NCI-H2107 treated with DMSO at 0.1 percent for 48 hours (cell line): Measurements from ENCODE around the gene MRPL54.
"Not testable (repeated sequence)": the region's sequence is repeated elsewhere in the genome, so short reads cannot be mapped to it uniquely, and the experiment has no call there.

Experiments used
- DNase-seq: peaks from one replicate; lab custom pipeline; 2025; ENCODE audit not compliant: unreplicated experiment; lab: John Stamatoyannopoulos, UW

MRPL54 gene

DNA sequence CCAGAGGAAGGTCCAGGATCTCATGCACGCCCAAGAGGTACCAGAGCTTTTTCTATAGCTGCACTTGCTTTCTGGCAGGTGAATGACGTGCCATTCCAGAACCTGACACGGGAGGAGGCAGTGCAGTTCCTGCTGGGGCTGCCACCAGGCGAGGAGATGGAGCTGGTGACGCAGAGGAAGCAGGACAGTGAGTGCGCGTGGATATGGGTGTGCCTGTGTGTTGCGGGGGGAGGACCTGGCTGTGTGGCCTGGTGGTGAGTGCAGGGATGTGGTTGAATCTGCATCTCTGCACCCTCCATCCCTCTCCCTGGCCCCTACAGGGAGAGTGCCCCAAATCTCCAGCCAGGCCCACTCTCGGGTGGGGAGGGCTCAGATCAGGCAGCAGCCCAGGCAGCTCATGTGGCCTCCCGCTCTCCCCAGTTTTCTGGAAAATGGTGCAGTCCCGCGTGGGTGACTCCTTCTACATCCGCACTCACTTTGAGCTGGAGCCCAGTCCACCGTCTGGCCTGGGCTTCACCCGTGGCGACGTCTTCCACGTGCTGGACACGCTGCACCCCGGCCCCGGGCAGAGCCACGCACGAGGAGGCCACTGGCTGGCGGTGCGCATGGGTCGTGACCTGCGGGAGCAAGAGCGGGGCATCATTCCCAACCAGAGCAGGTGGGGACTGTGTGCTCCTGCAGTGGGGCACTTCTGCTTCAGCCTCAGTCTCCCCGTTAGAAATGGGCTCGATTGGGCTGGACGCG, 23.8 kb upstream of the MRPL54 start:
- DNase-seq: no peak

DNA sequence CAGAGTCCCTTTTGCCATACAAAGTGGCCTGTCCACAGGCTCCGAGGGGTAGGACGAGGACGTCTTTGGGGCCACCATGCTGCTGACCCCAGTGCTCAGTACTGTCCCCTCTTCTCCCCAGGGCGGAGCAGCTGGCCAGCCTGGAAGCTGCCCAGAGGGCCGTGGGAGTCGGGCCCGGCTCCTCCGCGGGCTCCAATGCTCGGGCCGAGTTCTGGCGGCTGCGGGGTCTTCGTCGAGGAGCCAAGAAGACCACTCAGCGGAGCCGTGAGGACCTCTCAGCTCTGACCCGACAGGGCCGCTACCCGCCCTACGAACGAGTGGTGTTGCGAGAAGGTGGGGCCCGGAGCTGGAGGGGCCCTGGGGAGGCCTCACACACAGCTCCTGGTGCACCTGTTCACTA, 22.1 kb upstream of the MRPL54 start:
- DNase-seq: no peak

DNA sequence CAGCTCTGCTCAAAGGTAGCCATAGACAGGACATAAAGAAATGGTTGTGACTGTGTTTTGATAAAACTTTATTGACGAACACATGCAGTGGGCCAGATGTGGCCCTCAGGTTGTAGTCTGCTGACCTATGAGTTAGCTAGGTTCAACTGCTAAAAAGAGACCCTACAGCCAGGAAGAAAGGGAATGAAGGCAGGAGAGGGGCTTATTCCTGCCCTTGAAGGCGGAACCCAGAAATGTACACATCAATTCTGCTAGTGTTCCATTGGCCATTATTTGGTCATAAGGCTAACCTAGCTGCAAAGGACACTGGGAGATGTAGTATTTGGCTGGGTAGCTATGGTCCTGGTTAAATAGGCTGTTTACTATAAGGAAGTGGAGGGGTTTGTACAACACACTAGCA, 19.0 kb upstream of the MRPL54 start:
- DNase-seq: no peak

DNA sequence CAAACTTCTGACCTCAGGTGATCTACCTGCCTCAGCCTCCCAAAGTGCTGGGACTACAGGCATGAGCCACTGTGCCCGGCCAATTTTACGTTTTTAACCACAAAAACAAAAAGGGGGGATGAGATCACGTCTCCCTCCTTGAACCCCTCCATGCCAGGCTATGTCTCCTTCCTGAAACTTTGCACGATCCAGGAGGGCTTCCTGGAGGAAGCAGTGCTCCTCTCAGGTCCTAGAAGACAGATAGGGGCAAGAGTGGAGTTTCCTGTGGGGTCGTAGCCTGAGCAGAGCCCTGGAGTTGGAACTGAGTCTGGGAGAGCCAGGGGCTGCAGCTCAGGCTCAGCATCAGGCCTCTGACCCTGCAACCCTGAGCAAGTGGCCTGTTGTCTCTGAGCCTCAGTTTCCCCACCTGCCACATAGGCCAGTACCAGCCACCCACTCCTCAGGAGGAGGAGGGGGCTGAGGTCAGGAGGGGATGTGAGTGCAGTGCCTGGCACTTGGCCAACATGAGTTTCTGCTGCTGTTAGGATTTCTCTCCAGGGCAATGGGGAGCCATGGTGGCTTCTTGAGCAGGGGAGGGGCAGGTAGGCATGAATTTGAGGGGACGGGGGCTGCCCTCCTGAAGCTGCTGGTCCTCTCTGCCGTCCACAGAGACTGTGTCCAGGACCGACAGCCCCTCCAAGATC, 17.0 kb upstream of the MRPL54 start:
- no peak for DNase-seq

DNA sequence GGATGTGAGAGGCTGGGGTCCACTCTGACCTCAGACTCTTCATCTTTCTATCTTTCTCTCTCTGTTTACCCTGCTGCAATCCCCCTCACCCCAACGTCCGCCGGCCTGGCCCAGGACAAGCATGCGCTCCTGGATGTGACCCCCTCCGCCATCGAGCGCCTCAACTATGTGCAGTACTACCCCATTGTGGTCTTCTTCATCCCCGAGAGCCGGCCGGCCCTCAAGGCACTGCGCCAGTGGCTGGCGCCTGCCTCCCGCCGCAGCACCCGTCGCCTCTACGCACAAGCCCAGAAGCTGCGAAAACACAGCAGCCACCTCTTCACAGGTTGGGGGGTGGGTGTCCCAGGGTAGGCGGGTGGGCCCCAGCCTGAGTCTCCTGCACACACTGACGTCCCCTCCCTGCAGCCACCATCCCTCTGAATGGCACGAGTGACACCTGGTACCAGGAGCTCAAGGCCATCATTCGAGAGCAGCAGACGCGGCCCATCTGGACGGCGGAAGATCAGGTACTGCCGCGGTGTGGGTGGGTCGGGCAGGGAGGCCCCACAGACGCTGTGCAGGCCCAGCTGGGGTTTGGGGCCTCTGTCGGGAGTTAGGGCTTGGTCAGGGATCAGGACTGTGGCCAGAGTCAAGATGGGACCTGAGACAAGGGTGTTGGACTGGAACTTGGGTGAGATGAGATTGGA, 16.0 kb upstream of the MRPL54 start:
- no peak for DNase-seq

DNA sequence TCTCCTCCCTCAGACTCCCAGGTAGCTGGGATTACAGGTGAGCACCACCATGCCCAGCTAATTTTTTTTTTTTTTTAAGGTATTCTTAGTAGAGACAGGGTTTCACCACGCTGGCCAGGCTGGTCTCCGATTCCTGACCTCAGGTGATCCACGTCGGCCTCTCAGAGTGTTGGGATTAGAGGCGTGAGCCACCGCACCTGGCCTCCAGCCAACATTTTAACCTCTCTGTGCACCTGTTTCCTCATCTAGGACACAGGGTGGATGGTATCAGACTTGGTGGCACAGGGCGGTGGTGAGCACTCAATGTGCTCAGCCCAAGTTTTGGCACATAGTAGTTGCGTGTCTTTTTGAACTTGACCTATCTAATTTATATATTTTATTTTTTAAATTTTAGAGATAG, 13.5 kb upstream of the MRPL54 start:
- DNase-seq: no peak

DNA sequence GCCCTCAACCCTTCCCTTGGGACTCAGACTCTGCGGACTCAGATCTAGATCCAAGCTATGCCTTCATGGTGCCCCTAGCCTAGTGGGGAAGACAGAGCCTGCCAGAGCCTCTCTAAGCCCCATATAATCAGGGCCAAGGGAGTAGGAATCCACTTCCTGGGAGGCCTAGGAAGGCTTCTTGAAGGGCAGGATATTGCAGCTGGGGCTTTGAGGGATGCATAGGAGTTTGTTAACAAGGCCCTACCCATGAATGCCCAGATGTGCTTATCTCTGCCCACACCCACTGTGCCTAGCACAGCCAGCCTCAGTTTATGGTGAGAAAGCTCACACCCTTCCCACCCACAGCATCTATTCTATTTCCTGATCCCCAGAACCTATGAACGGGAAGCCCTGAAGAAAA, 12.3 kb upstream of the MRPL54 start:
- no peak for DNase-seq

DNA sequence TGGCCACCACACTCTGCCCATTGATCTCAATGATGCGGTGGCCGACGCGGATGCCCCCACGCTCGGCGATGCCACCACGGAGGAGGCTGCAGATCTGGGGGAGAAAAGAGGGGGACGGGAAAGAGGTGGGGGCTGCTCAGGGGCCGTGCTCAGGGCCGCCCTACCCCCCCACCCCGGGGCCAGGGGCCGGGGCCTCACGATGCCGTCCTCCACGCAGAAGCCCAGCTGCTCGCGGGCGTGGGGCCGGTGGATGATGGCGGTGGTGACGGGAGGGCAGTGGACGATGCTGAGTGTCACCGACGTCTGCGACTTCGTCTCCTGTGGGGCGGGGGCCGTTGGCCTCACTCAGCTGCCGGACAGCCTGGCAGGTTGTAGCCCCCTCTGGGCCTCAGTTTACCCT, 11.2 kb upstream of the MRPL54 start:
- DNase-seq: no peak

DNA sequence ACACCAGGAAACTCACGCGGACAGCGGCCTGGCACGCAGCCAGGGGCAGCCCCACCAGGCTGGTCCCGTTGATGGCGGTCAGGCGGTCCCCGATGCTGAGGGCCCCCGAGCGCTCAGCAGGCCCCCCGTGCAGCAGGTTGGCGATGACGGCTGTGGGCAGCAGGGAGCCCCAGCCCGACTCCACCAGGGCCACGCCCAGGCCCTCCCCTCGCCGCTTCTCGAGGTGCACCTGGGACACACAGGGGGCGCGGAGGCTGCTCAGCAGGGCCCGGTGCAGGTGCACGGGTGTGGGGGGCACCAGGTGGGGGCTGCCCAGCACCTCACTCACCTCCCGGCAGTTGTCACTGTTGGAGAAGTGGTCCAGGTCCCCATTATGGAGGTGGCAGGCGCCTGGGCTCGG, 10.0 kb upstream of the MRPL54 start:
- DNase-seq: no peak

DNA sequence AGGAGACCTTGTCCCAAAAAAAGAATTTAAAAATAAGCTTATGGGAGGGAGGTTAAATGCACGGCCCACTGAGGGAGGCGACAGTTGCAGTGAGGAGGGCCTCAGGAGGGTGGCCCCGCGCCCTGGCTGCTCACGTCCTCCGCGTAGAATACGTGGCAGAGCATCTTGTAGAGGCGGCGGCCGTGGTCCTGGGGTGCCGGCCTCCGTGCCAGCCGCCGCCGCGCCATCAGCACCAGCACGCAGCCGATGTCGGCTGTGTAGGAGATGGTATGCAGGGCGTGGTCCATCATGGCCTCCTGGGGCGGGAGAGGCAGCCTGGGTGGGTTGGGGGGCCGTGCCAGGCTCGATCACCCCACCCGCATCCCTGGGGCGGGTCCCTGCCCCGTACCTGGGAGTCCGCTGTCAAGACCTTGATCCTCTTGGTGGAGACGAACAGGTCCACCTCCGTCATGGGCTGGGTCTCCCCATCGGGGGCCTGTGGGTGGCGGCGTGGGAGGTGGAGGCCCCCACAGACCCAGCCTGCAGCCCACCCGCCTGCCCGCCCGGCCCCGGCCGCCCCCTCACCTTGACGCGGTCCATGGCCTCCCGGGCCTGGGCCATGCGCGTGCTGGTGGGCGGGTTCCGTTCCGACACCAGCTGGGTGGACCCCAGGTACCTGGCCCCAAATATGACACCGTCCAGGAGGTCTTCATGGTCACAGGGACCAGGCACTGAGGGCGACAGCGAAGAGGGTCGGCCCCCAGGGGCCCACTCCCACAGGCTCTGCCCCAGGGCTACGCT, 8.7 kb upstream of the MRPL54 start:
- DNase-seq: no peak

DNA sequence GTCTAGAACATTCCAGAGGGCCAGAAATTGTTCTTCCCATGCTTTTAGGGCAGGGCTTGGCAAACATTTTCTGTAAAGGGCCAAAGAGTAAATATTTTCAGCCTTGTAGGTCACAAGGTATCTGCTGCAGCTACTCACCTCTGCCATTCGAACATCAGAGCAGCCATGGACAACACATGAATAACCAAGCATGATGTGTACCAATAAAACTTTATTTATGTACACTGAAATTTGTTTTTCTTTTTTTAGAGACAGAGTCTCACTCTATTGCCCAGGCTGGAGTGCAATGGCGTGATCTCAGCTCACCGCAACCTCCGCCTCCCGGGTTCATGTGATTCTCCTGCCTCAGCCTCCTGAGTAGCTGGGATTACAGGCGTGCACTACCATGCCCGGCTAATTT, 4.8 kb upstream of the MRPL54 start:
- not testable (repeated sequence) for DNase-seq

DNA sequence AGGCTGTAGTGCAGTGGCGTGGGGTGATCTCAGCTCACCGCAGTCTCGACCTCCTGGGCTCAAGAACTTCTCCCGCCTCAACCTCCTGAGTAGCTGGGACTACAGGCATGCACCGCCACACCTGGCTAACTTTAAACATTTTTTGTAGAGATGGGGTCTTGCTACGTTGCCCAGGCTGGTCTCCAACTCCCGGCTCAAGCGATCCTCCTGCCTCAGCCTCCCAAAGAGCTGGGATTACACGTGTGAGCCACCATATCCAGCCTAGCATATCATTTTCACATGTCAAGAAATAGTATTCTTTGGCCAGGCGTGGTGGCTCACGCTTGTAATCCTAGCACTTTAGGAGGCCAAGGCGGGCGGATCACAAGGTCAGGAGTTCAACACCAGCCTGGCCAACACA, 4.2 kb upstream of the MRPL54 start:
- DNase-seq: not testable (repeated sequence)

DNA sequence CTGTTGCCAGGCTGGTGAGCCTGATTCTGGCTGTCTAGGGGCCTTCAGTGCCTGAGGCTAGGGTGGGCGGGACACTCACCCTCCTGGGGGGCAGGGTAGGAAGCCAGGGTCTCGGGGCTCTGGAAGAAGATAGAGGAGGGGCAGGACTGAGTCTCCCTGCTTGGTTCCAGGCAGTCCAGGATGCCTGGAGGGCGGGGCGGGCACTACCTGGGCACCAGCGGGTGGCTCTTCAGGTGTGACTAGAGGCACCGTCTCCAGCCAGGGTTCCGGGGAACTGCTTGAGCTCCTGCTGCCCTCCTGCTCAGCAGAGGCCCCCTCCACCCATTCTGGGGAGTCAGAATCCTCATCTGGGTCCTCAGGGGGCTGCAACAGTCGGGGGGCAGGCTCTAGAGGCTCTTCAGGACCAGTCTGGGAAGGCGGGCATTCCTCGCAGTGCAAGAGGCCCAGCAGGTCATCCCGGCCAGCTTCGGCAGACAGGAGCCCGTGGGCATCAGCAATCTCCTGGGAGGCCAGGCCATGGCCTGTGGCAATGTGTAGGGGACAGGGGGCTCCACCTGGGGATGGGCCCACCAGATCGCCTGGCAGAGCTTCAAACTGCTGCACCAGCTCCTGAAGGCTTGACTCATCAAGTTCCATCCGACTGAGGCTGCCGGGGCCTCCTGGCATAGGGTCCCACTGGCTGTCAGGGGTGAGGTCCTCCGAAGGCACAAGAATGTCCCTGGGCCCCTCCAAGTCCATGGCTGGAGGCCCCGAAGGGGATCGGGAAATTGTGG, 2.8 kb upstream of the MRPL54 start:
- DNase-seq: no peak

DNA sequence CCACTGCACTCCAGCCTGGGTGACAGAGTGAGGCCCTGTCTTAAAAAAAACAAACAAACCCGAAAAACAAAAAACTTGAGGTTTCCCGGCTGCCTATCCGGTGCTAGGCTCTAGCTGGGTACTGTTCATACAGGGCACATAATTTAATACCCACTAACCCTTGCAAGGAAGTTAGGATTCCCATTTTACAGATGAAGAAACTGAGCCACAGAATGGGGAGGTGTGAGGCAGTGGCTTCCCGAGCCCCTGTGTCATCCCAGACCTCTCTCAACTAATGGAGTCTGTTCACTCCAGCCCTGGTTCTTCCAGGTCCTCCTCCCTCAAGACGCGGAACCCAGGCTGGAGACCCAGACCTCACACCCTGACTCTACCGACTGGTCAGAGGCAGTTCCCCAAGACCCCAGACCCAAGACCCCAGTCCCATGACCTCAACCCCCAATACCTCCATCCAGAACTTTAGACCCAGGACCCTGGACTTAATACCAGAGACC, 1.6 kb upstream of the MRPL54 start:
- peak; percentile 2 for DNase-seq

DNA sequence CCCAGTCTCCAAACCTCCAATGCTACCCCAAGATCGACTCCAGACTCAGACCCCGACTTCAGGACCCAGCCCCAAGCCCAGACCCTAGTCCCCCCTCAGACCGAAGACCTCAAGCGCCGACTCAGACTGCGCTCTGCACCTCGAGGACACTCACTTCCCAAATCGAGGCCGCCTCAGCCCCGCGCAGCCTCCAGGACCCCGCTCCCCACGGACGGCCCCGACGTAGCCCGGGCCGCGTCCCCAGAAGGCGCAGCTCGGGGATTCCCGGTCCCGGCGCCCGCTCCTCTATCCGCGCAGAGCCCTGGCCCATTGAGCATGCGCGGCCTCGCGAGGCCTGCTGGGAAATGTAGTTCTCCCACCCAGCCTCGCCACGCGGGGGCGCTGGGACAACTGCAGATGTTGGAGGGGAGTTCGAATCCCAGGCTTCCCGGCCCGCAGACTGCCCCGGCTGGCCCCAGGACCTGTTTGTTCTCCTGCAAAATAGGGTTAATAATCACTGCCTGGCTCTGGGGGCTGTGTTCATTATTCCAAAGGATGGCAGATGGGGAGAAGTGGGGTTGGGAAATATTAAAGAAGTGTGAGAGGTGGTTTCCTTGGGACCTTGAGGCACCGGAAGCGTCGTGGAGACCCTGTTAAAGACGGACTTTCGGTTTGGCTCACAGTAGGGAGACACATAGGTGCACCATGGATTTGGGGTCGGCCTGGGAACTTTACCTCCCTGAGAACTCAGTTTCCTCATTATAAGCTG, 926 bp upstream of the MRPL54 start, which contains the start of gene APBA3:
TSS of gene APBA3 (minus strand) at position 311 of the 748 bp plus-strand sequence. CDS start 1,428 bp downstream, outside the sequence.
- peak; percentile 48 for DNase-seq

DNA sequence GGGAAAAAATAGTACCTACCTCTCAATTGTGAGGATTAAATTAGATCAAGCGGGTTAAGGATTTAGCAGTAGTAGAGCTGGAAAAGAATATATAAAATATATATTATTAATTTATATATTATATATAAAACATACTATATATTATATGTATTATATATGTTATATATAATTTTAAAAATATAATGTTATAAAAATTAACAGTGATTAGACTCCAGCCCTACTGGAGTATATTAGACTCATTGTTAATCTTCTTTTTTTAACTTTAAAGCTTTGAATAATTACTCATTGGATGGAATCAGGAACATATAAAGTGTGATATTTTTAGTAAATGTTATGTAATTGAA, 380 bp upstream of the MRPL54 start:
- no peak for DNase-seq

DNA sequence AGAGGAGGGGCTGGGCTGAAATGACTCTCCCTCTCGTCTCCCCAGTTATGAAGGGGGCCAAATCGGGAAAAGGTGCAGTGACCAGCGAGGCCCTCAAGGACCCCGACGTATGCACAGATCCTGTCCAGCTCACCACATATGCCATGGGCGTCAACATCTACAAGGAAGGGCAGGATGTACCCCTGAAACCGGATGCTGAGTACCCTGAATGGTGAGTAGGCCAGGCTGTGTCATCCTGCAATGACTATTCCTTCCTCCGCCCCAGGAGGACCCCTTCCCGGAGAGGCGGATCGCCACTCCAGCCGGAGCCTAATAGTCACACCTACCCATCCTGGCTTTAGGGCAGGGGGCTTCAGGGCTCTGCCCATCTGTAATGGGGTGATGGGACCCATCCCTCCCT, 2.6 kb downstream of the MRPL54 start:
- no peak for DNase-seq

DNA sequence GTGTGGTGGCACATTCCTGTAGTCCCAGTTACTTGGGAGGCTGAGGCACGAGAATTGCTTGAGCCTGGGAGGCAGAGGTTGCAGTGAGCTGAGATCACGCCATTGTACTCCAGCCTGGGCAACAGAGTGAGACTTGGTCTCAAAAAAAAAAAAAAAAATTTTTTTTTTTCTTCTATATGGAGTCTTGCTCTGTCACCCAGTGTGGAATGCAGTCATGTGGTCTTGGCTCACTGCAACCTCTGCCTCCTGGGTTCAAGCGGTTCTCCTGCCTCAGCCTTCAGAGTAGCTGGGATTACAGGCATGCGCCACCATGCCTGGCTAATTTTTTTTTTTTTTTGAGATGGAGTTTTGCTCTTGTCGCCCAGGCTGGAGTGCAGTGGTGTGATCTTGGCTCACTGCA, 3.3 kb downstream of the MRPL54 start:
- not testable (repeated sequence) for DNase-seq

DNA sequence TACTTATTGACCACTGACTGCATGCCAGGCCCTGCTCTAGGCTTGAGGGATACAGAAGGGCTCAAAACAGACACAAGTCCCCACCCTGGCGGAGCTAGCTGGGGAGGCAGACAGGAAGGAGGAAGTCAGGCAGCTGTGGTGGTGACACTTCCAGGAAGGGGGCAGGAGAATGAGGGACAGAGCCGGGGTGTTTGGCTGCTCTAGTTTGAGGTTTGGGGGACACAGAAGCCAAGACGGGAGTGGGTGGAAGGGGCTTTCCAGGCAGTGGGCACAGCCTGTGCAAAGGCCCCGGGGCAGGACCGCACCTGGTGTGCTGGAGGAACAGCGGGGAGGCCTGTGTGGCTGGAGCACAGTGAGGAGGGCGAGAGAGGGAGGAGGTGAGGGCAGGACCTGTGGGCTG, 4.0 kb downstream of the MRPL54 start:
- no peak for DNase-seq

DNA sequence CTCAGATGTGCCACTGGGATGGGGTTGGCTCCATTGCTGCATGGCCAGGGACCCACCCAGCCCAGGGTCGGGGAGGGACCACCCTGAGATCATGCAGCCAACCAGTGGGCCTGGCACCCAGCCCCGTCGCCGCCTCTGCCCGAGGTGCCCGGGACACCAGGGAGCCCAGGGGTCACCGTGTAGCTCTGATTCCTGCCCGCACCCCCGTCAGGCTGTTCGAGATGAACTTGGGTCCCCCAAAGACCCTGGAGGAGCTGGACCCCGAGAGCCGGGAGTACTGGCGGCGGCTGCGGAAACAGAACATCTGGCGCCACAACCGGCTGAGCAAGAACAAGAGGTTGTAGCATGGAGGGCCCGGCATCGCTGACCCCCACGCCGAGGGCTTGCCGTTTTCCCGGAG, 4.6 kb downstream of the MRPL54 start:
- no peak for DNase-seq
